Umbilical cord (tissue), 2 donors: ENCODE data around the gene SPACA5. TPM values are rescaled to one million over a fixed set of nuclear protein-coding genes. Genes with fewer than 3 reads are reported as not detected.
"Not testable (repeated sequence)": the region's sequence is repeated elsewhere in the genome, so short reads cannot be mapped to it uniquely, and the experiment has no call there.

ENCODE experiments used
- DNase-seq: peaks from one replicate; pipeline ENCODE4 v3.0.0-alpha.2; 2015; ENCODE audit warnings: low spot score
- total RNA-seq: library from RNA; depleted of rRNA; stranded (reverse); fragments of >200 nt; gene quantifications from one replicate; pipeline ENCODE4 v1.2.3, GENCODE V29; 2014; ENCODE audit warnings: low replicate concordance; ENCODE audit not compliant: insufficient read depth

Gene SPACA5
- not detected for total RNA-seq

DNA sequence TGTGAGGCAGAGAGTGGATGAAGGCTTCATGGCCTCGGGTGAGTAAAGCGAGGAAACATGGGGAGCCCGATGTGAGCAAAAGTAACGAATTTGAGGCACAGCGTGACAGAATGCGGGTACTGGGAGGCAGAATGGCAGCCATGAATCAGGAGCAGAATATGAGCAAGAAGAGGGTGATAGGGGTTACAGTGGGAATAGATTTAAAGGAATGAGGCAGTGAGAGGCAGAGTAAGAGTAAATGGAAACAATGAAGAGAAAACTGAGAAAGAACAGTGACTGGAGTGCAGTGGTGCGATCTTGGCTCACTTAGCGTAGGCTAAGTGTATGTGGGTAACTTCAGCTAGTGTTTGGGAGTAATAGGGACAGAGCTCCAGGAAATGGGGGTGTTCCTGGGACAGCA, at the start of gene SPACA5:
SPACA5 (plus strand) TSS at position 301 of the 400 bp plus-strand sequence. CDS start 815 bp downstream, outside the sequence.
- DNase-seq = not testable (repeated sequence)

DNA sequence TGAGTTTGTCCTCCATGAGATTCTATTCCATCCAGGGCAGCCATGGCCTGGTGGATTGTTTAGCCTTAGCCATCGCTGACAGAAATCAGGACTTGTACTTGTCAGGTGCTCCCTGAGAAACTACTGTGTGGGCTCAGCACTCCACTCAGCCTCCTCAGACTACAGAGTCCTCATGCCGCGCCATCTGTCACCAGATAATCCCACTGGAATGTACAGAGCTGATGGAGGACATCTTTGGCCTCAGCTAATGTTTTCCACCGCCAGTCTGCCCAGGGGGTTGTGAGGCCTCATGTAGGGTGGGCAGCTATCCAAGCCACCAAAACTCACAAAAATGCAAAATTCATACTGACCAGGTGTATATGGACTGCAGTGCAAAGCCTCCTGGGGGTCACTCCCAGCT, 48.6 kb upstream of the SPACA5 start:
- not testable (repeated sequence) for DNase-seq

DNA sequence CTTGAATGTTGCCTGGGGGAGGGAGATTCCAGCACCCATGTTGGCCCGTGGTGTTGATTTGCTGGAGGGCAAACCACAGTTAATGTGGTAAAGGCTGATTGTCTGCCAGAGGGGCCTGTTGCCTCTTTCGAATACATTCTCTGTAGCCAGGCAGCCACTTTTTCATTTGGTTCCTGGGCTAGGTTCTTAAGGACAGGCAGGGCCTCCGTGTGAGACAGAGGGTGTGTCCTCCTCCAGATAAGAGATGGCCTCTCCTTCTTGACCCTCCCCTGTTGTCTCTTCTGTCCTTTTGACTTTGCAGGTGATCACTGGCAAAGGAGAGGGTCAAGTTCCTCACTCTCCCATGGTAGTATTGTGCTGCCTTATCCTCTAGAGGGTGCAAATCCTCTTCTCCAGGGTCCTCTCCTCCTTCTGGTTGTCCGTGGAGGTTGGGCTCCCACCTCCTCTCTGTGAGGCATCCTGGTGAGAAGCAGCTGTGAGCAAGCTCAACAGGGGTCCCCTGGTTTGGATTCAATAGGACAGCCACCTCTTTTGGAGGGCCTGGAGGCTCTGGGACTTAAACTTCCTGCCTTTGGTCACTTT, 47.9 kb upstream of the SPACA5 start:
- no peak for DNase-seq

DNA sequence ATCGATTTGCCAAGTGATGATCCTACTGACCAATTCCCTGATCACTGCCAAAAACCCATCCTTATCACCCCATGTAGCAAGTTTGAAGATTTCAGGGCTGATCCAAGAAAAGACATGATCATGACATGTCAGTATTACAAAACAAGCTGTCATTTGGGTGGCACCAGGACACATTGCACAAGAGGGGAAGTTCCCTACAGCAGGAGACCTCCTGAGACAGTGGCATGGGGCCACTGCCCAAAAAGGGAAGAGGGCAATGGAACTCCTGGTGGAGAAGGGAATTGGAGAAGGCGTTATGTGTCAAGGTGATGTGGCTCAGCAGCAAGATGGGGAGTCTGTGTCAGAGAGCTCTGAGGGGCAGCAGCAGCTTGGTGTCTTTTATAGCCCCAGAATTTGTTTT, 46.4 kb upstream of the SPACA5 start:
- DNase-seq = no peak

DNA sequence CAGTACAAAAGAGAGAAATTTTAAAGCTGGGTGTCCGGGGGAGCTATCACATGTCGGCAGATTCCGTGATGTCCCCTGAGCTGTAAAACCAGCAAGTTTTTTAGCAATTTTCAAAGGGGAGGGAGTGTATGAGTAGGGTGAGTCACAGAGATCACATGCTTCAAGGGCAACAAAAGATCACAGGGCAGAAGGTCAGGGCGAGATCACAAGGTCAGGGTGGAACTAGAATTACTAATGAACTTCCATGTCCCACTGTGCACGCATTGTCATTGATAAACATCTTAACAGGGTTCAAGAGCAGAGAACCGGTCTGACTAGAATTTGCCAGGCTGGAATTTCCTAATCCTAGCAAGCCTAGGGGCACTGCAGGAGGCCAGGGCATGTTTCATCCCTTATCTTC, 45.0 kb upstream of the SPACA5 start:
- DNase-seq = not testable (repeated sequence)

DNA sequence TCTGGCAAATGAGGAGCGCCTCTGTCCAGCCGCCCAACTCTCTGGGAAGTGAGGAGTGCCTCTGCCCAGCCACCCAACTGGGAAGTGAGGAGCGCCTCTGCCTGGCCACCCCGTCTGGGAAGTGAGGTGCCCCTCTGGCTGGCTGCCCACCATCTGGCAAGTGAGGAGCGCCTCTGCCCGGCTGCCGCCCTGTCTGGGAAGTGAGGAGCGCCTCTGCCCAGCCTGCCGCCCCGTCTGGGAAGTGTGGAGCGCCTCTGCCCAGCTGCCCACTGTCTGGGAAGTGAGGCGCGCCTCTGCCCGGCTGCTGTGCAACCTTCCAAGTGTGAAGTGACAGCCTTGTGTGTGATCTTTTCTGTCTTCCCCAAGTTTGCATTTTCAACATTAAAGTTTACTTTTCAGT, 41.3 kb upstream of the SPACA5 start:
- DNase-seq = not testable (repeated sequence)

DNA sequence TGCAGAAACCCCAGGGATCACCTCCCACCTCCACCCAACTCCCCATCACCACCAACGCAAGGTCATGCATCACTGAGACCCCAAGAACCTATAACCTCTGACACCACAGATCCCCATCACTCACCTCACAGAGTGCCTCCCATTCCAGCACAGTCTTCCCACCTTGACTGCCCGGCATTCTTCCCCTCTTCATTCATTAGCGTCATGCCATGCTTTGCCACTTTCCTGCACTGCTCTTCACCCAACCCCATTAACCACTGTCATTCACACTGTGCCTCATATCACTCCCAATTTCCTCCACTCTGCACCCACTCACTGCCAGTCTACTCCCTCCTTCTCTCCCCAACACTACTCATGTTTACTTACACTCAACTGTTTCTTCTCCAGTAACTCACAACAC, 33.6 kb upstream of the SPACA5 start:
- no peak for DNase-seq

DNA sequence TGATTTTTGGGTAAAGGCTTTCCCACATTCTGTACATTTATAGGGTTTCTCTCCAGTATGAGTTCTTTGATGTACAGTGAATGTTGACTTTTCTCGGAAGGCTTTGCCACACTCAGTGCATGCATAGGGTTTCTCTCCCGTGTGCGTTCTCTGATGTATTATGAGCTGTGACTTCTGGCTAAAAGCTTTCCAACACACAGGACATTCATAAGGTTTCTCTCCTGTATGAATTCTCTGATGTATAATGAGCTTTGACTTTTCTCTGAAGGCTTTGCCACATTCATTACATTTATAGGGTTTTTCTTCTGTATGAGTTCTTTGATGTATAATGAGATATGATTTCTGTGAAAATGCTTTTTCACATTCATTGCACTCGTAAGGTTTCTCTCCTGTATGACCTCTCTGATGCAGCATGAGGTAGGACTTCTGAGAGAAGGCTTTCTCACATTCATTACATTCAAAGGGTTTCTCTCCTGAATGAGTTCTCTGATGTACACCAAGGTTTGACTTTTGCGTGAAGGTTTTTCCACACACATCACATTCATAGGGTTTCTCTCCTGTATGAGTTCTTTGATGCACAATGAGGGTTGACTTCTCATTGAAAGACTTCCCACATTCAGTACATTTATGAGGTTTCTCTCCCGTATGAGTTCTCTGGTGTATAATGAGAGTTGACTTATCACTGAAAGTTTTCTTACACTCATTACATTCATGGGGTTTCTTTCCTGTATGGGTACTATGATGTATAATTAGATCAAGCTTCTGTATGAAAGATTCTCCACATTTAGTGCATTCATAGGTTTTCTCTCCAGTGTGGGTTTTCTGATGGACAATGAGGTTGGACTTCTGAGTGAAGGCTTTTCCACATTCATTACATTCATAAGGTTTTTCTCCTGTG, 30.3 kb upstream of the SPACA5 start:
- no peak for DNase-seq

DNA sequence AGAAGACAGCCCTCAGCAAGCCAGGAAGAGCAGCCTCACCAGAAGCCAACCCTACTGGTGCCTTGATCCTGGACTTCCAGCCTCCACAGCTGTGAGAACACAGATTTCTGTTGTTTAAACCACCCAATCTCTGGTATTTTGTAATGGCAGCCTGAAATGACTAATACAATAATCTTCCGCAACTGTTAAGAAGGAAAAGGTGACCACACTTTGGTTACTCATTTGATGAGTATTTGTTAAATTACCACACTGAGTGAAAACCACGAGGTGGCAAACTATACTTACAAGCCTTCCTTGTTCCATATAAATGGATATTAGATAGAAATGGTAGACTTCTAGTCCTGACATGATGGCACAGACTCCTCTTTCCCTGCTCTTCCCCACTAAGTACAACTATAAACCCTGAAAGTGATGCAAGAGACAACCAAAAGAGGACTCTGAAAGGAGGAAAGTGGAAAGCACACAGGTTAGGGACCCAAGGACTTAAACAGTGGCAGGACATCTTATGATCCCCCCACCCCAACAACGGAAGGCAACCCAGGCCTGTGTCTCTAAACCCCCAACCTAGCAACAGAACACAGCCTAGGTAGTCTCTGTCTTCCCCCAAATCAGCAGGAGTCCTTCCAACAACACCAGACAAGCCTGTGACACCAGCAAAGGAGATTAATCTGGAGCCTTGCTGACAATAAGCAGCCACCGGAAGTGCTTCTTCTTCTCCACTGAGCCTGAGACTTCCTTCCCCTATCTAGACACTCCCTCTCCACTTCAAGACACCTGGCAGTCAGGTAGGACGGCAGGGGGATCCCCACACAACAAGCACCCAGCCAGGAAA, 15.3 kb upstream of the SPACA5 start:
- DNase-seq = no peak

DNA sequence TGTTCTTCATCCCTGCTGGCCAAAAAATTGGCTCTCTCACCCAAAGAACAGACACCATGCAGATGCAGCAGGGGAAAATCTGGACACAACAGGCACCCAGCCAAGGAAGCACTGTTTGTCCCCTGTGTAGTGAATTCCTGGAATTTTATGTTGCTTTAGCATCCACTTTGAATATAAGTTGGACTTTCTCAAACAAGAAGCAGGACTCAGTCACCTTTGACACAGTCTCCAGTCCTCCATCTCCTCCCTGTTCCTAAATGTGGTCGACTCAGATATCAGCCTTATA, 14.8 kb upstream of the SPACA5 start:
- no peak for DNase-seq

DNA sequence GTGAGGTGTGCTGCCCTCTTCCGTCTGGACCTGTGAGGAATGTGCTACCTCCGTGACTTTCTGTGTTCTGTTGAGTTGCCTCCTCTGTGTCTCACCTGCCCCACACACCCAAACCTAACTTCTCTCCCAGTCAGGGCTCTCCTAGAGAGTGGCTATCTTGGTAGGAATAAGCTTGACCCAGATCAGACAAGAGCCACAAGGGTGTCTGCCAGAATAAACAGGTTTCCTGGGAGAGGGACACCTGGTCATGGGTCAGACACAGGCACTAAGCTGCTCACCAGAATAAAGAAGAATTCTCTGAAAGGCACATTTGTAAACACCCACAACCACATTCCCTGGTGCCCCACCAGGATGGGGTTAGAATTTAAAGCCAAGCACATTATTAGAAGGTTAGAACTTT, 14.1 kb upstream of the SPACA5 start:
- no peak for DNase-seq

DNA sequence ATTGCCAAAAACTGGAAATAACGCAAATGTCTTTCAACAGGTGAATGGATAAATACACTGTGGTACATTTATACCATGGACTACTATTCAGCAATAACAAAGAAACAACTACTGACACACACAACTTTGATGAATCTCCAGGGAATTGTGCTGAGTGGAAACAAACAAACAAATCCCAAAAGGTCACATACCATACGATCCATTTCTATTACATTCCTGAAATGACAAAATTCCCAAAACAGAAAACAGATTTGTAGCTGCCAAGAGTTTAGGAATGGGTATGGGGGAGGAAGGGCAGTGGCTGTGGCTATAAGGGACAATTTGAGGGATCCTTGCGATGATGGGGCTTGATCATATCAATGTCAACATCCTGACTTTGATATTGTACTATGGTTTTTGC, 5.5 kb upstream of the SPACA5 start:
- no peak for DNase-seq

DNA sequence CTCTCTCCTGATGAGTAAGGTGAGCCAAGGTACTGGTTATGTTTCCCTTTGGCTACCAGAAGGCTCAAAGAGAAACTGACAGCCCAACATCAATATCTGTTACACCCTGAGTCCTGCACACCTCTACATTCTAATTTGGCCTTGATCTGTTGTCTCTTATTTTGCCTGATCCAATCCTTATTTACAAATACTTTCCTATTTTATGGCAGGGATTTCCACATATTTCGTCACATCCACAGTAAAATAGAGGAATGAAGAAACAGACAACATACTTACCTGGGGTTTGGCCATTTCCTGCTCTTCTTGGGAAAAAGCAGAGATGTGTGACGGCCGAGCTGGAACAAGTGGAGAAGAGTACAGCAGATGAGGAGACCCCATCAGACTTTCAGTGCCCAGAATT, 4.5 kb upstream of the SPACA5 start:
- no peak for DNase-seq

DNA sequence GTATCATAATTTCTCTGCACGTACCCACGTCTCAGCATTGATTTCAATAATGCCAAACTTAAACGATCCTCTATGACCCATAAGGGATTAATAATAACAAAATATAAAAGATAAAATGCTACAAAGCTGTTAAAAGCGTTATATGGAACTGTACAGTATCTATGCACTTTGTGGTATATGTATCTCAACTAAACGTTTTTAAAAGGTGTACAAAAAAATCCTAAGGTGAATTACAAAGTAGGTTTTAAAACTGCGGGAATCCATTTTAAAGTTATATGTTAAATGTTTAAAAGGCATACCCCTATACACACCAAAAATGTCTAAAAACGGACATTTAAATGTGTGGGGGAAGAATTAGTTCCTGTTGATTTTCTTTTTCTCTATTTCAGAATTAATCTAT, 3.9 kb upstream of the SPACA5 start:
- no peak for DNase-seq

DNA sequence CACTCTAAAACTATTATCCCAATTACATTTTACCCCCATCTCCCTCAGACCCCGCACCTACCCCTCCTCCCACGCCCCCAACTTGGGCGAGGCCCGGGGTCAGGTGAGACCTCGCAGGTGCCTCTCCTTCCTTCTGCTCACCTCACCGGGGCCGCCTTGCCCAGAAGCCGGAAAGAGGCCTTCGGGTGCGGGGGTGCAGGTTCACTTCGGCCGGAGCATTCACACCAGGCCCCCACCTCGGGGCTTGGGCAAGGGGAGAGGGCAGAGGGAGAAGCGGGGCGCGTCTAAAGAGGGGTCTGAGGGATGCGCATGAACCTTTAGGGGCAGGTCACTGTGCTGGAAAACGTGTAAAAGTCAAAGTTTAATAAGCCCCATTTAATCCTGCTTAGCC, 3.4 kb upstream of the SPACA5 start:
- DNase-seq = no peak

DNA sequence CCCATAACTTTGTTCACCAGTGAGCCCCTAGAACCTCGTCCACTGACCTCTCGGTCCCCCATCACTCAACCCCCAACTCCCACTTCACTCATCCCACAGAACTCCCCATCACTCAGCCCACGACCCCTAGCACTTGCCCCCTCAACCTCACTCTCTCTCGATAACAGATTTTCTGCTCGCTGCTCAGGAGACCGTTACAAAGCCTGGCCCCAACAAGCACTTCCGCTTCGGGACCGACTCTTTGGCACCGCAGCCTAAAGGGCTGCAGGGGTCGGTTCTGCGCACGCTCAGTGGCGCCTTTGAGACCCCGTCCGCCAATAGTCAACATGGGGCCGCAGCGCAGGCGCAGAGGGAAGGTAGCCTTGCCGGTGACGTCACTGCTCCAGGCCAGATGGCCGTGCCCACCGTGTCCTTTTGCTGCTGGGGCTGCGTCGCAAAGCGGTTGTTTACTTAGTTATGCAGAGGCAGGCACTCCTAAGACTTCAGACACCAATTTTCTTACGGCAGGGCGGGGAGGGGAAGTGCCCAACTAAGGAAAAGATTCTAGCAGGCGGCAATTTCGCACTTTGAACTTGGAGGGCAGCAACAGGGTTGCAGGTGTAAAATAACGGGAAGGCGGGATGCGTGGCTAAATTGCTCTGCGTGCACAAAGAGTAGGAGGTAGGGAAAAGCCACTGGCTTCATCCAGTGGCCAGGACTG, 2.9 kb upstream of the SPACA5 start, which contains the start of gene ZNF182:
ZNF182 (minus strand) TSS at position 232 of the 700 bp plus-strand sequence. CDS start 1,380 bp downstream, outside the sequence.
- peak; percentile 94 for DNase-seq

DNA sequence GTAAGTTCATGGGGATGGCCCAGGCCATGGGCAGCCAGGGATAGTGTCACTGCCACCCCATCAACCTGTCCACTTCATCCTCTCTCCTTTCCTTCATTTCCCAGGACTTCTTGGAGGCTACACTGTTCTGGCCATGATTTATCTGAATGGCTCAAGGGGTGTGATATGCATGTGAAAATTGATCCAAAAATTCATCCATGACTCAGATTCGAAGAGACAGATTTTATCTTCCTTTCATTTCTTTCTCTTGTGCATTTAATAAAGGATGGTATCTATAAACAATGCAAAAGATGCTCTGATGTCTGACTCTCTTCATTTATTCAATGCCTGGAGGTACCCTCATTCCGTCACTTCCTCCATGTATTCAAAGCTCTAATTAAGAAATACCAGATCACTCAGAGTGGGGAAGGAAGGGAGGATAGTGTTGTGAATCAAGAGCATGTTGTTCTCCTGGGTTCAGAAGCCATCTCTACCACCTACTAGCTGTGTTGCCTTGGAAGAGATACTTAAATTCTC, 2.7 kb downstream of the SPACA5 start:
- DNase-seq = not testable (repeated sequence)

DNA sequence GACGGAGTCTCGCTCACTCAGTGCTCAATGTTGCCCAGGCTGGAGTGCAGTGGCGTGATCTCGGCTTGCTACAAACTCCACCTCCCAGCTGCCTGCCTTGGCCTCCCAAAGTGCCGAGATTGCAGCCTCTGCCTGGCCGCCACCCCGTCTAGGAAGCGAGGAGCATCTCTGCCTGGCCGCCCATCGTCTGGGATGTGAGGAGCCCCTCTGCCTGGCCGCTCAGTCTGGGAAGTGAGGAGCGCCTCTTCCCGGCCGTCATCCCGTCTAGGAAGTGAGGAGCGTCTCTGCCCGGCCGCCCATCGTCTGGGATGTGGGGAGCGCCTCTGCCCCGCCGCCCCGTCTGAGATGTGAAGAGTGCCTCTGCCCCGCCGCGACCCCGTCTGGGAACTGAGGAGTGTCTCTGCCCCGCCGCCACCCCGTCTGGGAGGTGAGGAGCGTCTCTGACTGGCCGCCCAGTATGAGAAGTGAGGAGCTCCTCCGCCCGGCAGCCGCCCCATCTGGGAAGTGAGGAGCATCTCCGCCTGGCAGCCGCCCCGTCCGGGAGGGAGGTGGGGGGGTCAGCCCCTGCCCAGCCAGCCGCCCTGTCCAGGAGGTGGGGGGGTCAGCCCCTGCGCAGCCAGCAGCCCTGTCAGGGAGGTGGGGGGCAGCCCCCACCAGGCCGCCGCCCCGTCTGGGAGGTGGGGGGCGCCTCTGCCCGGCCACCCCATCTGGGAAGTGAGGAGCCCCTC, 10.0 kb downstream of the SPACA5 start:
- not testable (repeated sequence) for DNase-seq

DNA sequence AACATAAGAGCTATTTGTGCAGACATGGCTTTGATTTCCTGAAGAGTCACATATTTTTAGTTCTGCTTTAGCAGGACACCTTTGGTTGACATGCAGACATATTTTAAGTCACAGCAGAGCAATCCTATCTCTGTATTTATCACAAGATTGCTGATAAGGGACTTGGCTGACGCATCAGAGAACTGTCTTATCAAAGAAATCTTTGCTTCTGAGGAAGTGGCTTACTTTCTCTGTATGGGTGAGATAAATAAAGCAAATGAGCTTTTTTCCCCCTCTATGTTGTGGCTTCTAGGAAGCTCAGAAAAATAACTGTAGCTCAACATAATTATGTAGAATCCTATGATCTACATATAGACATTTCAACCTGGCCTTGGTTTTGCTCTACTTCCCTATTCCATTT, 13.1 kb downstream of the SPACA5 start:
- not testable (repeated sequence) for DNase-seq

DNA sequence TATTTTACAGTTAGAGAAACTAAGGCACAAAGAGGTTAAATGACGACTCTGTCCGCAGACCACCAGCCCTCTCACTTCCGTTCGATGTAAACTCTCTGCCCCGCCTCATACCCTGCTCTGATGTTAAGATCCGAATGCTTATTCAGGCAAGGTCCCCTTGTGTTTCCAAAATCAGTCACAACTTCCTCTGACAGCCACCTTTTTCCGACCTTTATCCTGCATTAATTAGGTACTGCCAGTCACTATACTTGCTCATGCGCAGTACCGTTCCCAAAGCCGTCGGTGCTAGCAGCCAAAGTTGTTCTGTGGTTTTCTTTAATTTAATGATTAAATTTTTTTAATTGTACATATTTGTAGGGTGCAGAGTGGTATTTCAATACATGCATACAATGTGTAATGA, 13.7 kb downstream of the SPACA5 start:
- not testable (repeated sequence) for DNase-seq
